H9 (cell line): ENCODE data around the gene ZNF385B. TPM values are rescaled to one million over a fixed set of nuclear protein-coding genes. Genes with fewer than 3 reads are reported as not detected.

Experiments used
- DNase-seq: peaks from one replicate; pipeline ENCODE4 v3.0.0-alpha.2; 2017
- H2AFZ ChIP-seq: one replicate; pipeline ENCODE4 v1.6.1; 2013; ENCODE audit warnings: mild to moderate bottlenecking, low read length, control low read depth, moderate library complexity
- H2AK5ac ChIP-seq: 2 replicates; pipeline ENCODE4 v1.6.1; 2013; ENCODE audit warnings: low read length, control low read depth, mixed read lengths; ENCODE audit not compliant: insufficient read length
- H2BK120ac ChIP-seq: one replicate; pipeline ENCODE4 v1.6.1; 2013; ENCODE audit warnings: low read depth, mild to moderate bottlenecking, low read length, control low read depth, inconsistent platforms; ENCODE audit not compliant: poor library complexity, severe bottlenecking
- H2BK12ac ChIP-seq: 2 replicates; pipeline ENCODE4 v1.6.1; 2013; ENCODE audit warnings: low read length, control low read depth, mixed read lengths, low read depth; ENCODE audit not compliant: insufficient read length
- H2BK15ac ChIP-seq: 2 replicates; pipeline ENCODE4 v1.6.1; 2013; ENCODE audit warnings: low read depth, low read length, control low read depth
- H2BK20ac ChIP-seq: one replicate; pipeline ENCODE4 v1.6.1; 2013; ENCODE audit warnings: low read depth, mild to moderate bottlenecking, low read length, control low read depth, inconsistent platforms; ENCODE audit not compliant: poor library complexity, severe bottlenecking
- H2BK5ac ChIP-seq: 2 replicates; pipeline ENCODE4 v1.6.1; 2013; ENCODE audit warnings: low read length, control low read depth, mixed read lengths; ENCODE audit not compliant: insufficient read length
- H3K14ac ChIP-seq: 2 replicates; pipeline ENCODE4 v1.6.1; 2013; ENCODE audit warnings: low read length, control low read depth; ENCODE audit not compliant: insufficient read depth
- H3K18ac ChIP-seq: 2 replicates; pipeline ENCODE4 v1.6.1; 2013; ENCODE audit warnings: low read depth, mild to moderate bottlenecking, mixed read lengths, low read length, control low read depth; ENCODE audit not compliant: insufficient read length
- H3K23ac ChIP-seq: 2 replicates; pipeline ENCODE4 v1.6.1; 2013; ENCODE audit warnings: low read length, control low read depth, mixed read lengths, low read depth; ENCODE audit not compliant: insufficient read length
- H3K23me2 ChIP-seq: 2 replicates; pipeline ENCODE4 v1.6.1; 2013; ENCODE audit warnings: low read depth, mild to moderate bottlenecking, mixed read lengths, low read length, control low read depth; ENCODE audit not compliant: insufficient read length, poor library complexity, severe bottlenecking
- H3K27ac ChIP-seq: 2 replicates; pipeline ENCODE4 v1.5.1; 2013; ENCODE audit warnings: low read length, control low read depth, mixed read lengths, low read depth; ENCODE audit not compliant: insufficient read length
- H3K27me3 ChIP-seq: 2 replicates; pipeline ENCODE4 v1.6.1; 2013; ENCODE audit warnings: low read length, control low read depth, inconsistent platforms; ENCODE audit not compliant: insufficient read depth
- H3K4ac ChIP-seq: 2 replicates; pipeline ENCODE4 v1.6.1; 2013; ENCODE audit warnings: low read depth, mild to moderate bottlenecking, control low read depth, inconsistent platforms, low read length, moderate library complexity
- H3K4me1 ChIP-seq: 2 replicates; pipeline ENCODE4 v1.6.1; 2013; ENCODE audit warnings: low read length, control low read depth, inconsistent platforms; ENCODE audit not compliant: insufficient read depth
- H3K4me2 ChIP-seq: 2 replicates; pipeline ENCODE4 v1.6.1; 2013; ENCODE audit warnings: low read length, control low read depth, mixed read lengths; ENCODE audit not compliant: insufficient read length, insufficient read depth
- H3K56ac ChIP-seq: 2 replicates; pipeline ENCODE4 v1.6.1; 2013; ENCODE audit warnings: low read depth, mild to moderate bottlenecking, mixed read lengths, low read length, control low read depth; ENCODE audit not compliant: insufficient read length
- H3K79me1 ChIP-seq: 2 replicates; pipeline ENCODE4 v1.6.1; 2013; ENCODE audit warnings: low read depth, mild to moderate bottlenecking, moderate library complexity, low read length, control low read depth, inconsistent platforms; ENCODE audit not compliant: insufficient read depth, poor library complexity, severe bottlenecking
- H3K79me2 ChIP-seq: 2 replicates; pipeline ENCODE4 v1.6.1; 2013; ENCODE audit warnings: low read length, control low read depth, inconsistent platforms; ENCODE audit not compliant: insufficient read depth
- H3K9ac ChIP-seq: 2 replicates; pipeline ENCODE4 v1.6.1; 2013; ENCODE audit warnings: low read length, control low read depth, mixed read lengths; ENCODE audit not compliant: insufficient read length; ENCODE audit errors: extremely low read depth
- H3K9me3 ChIP-seq: one replicate; pipeline ENCODE4 v1.6.1; 2013; ENCODE audit warnings: low read depth, low read length, inconsistent platforms; ENCODE audit not compliant: control insufficient read depth
- H3T11ph ChIP-seq: one replicate; pipeline ENCODE4 v1.6.1; 2013; ENCODE audit warnings: mild to moderate bottlenecking, low read length, control low read depth, inconsistent platforms
- H4K20me1 ChIP-seq: one replicate; pipeline ENCODE4 v1.6.1; 2013; ENCODE audit not compliant: control insufficient read depth, insufficient read length, insufficient read depth
- H4K5ac ChIP-seq: 2 replicates; pipeline ENCODE4 v1.6.1; 2013; ENCODE audit warnings: low read depth, mild to moderate bottlenecking, mixed read lengths, low read length, control low read depth; ENCODE audit not compliant: insufficient read length
- H4K8ac ChIP-seq: replicated peaks from 2 replicates; pipeline ENCODE4 v1.6.1; 2013; ENCODE audit warnings: low read length, control low read depth, mixed read lengths, low read depth; ENCODE audit not compliant: insufficient read length
- H4K91ac ChIP-seq: 2 replicates; pipeline ENCODE4 v1.6.1; 2013; ENCODE audit warnings: low read depth, mild to moderate bottlenecking, moderate library complexity, mixed read lengths, low read length, control low read depth; ENCODE audit not compliant: insufficient read length
- H3K27ac Mint-ChIP-seq, 3 experiments: 2 replicates in 2 of 3; 3 replicates in 1 of 3; pipeline ENCODE4 v1.8.0; 2020 to 2021; ENCODE audit warnings: mixed read lengths in 3 of 3, mild to moderate bottlenecking in 1 of 3, moderate library complexity in 1 of 3
- H3K27me3 Mint-ChIP-seq: 2 replicates; pipeline ENCODE4 v1.8.0; 2021; ENCODE audit warnings: low read depth, mild to moderate bottlenecking, moderate library complexity, mixed read lengths
- H3K36me3 Mint-ChIP-seq, 3 experiments: 2 replicates in 2 of 3; 3 replicates in 1 of 3; pipeline ENCODE4 v1.8.0; 2020 to 2021; ENCODE audit warnings: low read depth in 3 of 3, mixed read lengths in 3 of 3; ENCODE audit not compliant: insufficient read depth in 1 of 3
- H3K4me1 Mint-ChIP-seq, 2 experiments: 2 replicates each; pipeline ENCODE4 v1.8.0; 2020; ENCODE audit warnings: mixed read lengths in 2 of 2
- H3K4me3 Mint-ChIP-seq, 2 experiments: 2 replicates in 1 of 2; 3 replicates in 1 of 2; pipeline ENCODE4 v1.8.0; 2020 to 2021; ENCODE audit warnings: mild to moderate bottlenecking in 2 of 2, mixed read lengths in 2 of 2, moderate library complexity in 1 of 2
- H3K9me3 Mint-ChIP-seq, 2 experiments: 2 replicates in 1 of 2; 3 replicates in 1 of 2; pipeline ENCODE4 v1.8.0; 2020; ENCODE audit warnings: mild to moderate bottlenecking in 2 of 2, mixed read lengths in 2 of 2, moderate library complexity in 1 of 2
- CTCF ChIP-seq: fragments of 200-600 bp; sonication (generic); conservative IDR thresholded peaks from 3 replicates; pipeline ENCODE4 v1.8.0; 2021; ENCODE audit warnings: antibody characterized with exemption, mild to moderate bottlenecking
- WGBS: extraction: QIAGEN DNeasy Blood & Tissue Kit; methylation state at CpG from one replicate; pipeline ENCODE4 v1.1.7; 2013; ENCODE audit warnings: missing lambda C conversion rate, low lambda C conversion rate, mixed read lengths; ENCODE audit not compliant: insufficient read length; ENCODE audit errors: extremely low coverage; 5-methylcytosine and 5-hydroxymethylcytosine counted together
- total RNA-seq: library from RNA; stranded (reverse); gene quantifications from 2 replicates; pipeline ENCODE4 v1.2.1, GENCODE V29; 2021

Gene ZNF385B
- total RNA-seq, 1 experiment from 2014 or later = 2.1 TPM

DNA sequence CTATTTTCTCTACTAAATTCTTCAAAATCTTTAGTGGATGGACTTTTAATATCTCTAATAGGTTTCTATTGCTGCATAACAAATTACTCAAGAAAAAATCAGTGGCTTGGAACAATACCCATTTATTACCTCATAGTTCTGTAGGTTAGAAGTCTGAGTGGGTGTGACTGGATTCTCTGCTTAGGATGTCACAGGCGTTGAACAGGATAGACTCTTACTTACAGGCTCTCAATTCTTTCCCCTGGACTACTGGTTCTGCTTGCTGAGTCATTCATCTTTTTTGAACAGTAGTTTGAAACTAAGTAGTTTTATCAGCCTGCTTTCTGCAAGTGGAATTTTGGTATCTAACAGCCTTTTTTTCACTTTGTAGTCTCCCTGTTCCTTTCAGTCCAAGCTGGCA is 265.4 kb downstream of the ZNF385B start:
- H3K4me1 Mint-ChIP-seq = peaks cover 2 to 7% of the 10 kb centered on the region in 2 experiments; a peak in 3 of 4 replicates
- no peak overlapping the region for H3K23ac ChIP-seq
- H3K9ac ChIP-seq = no peak overlapping the region
- no peak overlapping the region for H2AK5ac ChIP-seq
- no peak overlapping the region for H3T11ph ChIP-seq
- H3K4me1 ChIP-seq = no peaks in the 10 kb centered on the region
- H3K4me3 Mint-ChIP-seq = no peak overlapping the region
- H3K4ac ChIP-seq = no peak overlapping the region
- H4K5ac ChIP-seq = no peak overlapping the region
- H4K8ac ChIP-seq = no peak overlapping the region
- no peak overlapping the region for H3K56ac ChIP-seq
- H2BK15ac ChIP-seq = no peak overlapping the region
- H3K27ac Mint-ChIP-seq = peak overlapping the region in 1 of 3 experiments; percentile 70; a peak in 1 of 7 replicates
- H3K18ac ChIP-seq = no peak overlapping the region
- no peaks in the 10 kb centered on the region for H3K23me2 ChIP-seq
- no CpG with 5 or more reads among the region's 1 CpG for WGBS
- no peak overlapping the region for H2BK12ac ChIP-seq
- H3K9me3 ChIP-seq = no peaks in the 10 kb centered on the region
- H3K79me2 ChIP-seq = no peaks in the 10 kb centered on the region
- no peaks in the 10 kb centered on the region for H3K27me3 Mint-ChIP-seq
- no peaks in the 10 kb centered on the region for H3K79me1 ChIP-seq
- DNase-seq = no peak
- no peak overlapping the region for H3K27ac ChIP-seq
- no peak overlapping the region for H2AFZ ChIP-seq
- no peak overlapping the region for H2BK5ac ChIP-seq
- no peak overlapping the region for H2BK120ac ChIP-seq
- H3K27me3 ChIP-seq = no peaks in the 10 kb centered on the region
- TF ChIP-seq CTCF = no peak
- no peak overlapping the region for H4K91ac ChIP-seq
- no peak overlapping the region for H3K14ac ChIP-seq
- H3K4me2 ChIP-seq = no peak overlapping the region
- H2BK20ac ChIP-seq = no peak overlapping the region
- no peaks in the 10 kb centered on the region for H3K9me3 Mint-ChIP-seq
- H4K20me1 ChIP-seq = no peaks in the 10 kb centered on the region
- no peaks in the 10 kb centered on the region for H3K36me3 Mint-ChIP-seq
